Mucosa of gallbladder (tissue), 1 donor: ENCODE results near the gene NT5M. TPM values are rescaled to one million over a fixed set of nuclear protein-coding genes. Genes with fewer than 3 reads are reported as not detected.

Source experiments
- DNase-seq: peaks from one replicate; pipeline ENCODE4 v3.0.0-alpha.2; 2020; ENCODE audit warnings: low spot score
- total RNA-seq: library from RNA; stranded (reverse); gene quantifications from one replicate; pipeline ENCODE4 v1.2.1, GENCODE V29; 2021
- donor health status: DM: no; HTN: no; CAD: no.

Gene NT5M
- total RNA-seq, 1 donor from 2014 or later: 3.2 TPM

DNA sequence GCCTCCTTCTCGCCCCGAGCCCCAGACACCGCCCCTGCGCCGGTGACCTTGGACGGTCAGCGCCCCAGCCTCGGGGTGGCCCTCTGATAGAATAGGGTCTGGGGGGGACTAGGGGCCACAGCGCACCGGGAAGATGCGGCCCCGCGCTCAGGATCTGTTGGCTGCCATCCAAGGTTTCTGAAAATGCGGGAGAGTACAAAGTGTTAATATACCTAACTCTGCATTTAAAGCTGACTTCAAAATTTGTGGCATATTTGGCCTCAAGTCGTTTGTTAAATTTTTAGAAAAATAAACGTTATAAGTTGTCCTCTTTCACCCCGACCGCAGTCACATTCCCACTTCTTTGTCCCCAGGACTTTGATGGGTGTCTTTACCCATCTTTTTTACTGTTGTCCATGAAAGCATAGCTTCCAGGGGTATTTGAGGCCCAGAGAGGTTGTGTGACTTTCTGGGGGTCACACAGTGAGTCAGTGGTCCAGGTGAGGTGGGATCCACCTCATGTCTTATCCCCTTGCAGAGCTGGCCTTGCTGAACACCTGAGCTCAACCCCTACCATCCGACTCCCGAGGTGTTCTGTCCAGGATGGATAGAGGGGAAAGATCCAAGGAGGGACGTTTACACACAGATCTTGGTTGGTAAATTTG is 796 bp downstream of the NT5M start:
- DNase-seq: no peak

DNA sequence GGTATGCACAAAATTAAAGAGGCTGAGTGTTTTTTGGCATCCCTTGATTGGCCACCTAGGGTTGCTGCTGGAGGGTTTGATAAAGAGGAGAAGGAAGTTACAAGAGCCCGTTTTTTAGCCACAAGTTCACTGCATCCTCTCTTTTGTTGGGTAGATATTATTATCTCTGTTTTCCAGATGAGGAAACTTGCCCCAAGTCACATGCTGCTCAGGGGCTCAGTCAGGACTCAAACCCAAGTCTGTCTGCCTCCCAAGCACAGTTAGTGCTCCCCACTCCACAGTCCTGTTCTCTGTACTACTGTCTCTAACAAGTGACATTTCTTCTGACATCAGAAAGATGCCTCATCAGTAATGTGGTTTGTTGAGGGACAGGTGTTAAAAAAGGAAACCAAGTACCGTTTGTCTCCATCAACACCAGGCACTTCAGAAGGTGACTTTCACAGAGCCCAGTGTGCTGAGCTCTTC is 1.4 kb downstream of the NT5M start:
- no peak for DNase-seq

- DNase-seq: no peak
These were observed 2.2 kb downstream of the NT5M start for GRCh38 chr17:17305281-17305801.

GRCh38 chr17:17309356-17309755 is 6.2 kb downstream of the NT5M start:
- DNase-seq: no peak

DNA sequence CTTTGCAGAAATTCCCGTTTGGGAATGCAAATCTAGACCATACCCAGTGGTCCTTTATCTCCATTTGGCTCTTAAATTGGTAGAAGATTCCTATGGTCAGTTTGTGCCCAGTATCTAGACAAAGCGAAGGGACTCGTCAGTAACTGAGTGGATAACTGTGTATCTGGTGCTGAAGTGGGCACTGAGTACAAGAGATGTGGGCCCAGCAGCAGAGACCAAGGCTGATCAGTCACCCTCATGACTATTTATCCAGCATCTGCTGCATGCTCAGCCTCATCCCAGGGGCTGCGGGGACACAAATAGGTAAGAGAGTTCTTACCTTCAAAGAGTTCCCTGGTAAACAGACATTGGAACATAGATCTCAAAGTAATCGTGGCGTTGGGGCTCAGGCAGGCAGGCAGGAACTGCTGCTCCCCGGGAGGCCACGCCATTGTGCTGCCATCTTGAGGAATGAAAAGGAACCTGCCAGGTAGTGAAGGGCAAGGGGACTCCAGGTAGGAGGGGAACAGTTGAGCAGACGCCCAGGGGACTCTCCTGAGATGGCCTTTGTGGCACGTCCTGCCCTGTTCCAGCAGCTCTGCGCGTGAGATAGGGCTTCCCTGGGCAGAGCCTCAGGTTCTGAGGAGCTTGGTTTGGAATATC is 10.3 kb downstream of the NT5M start:
- DNase-seq: peak; percentile 52

DNA sequence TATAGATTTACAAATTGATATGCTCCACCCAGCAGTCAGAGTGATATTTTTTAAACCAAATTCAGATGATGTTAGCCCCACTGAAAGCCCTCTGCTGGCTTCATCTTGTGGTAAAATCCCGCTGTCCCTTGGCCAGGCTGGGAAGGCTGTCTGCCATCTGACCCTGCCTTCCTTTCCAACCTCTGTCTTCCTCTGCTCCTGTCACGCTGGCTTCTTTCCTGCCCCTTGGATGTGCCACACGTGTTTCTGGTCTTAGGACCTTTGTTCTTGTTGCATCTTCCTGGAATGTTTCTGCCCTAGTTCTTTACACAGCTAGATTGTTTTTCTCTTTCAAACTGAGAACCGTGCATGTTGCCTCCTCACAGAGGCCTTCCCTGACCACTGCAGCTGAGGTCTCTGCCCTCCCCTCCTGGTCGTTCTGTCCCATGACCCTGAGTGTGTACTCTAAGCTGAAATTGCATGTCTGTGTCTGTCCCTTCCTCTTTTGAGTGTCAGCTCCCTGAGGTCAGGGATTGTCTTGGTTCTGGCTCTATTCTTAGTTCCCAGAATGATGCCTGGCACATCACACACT is 11.4 kb downstream of the NT5M start:
- DNase-seq: no peak

GRCh38 chr17:17315142-17315821 is 12.1 kb downstream of the NT5M start:
- no peak for DNase-seq

- no peak for DNase-seq
These were observed 17.2 kb downstream of the NT5M start for GRCh38 chr17:17320188-17320910.

DNA sequence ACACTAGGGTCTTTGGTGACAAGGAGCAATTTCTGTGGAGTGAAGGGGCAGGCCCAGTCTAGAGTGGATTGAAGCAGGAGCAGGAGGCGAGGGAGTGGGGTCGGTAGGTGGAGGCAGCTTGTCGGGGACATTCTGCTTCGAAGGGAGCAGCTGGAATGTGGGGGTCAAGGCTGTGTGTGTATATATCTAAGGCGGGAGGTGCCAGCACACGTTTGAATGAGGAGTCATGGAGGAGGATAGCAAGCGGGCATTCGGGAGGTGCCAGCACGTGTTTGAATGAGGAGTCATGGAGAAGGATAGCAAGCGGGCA is 17.7 kb downstream of the NT5M start:
- DNase-seq: no peak

DNA sequence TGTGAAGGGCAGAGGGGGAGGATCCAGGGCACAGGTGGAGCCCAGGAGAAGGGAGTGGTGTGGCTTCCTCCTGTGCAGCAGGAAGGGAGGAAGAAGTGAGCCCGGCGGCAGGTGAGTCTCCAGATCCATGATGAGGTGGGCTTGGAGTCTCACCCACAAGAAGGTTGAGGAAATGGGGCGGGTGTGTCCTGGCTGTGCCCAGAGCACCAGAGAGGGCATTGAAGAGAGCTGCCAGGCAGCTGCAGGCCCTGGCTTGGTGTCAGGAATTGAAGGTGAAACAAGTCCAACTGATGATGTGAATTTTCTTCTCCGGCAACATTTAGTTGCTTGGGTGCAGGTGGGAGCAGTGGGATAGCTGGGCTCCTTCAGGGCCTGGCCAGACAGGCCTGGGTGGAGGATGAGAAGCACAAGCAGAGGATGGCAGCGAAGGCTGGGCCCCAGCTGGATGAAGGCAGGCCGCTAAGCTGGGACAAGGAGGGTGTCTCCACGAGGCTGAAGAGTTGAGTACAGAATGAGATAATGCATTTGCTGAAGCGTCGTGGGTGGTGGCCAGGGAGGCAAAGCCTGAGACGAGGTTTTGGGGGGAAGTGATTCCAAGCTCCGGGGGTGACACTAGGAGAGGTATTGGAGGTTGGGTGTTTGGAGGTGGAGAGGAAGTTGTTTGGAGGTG is 18.3 kb downstream of the NT5M start:
- no peak for DNase-seq

DNA sequence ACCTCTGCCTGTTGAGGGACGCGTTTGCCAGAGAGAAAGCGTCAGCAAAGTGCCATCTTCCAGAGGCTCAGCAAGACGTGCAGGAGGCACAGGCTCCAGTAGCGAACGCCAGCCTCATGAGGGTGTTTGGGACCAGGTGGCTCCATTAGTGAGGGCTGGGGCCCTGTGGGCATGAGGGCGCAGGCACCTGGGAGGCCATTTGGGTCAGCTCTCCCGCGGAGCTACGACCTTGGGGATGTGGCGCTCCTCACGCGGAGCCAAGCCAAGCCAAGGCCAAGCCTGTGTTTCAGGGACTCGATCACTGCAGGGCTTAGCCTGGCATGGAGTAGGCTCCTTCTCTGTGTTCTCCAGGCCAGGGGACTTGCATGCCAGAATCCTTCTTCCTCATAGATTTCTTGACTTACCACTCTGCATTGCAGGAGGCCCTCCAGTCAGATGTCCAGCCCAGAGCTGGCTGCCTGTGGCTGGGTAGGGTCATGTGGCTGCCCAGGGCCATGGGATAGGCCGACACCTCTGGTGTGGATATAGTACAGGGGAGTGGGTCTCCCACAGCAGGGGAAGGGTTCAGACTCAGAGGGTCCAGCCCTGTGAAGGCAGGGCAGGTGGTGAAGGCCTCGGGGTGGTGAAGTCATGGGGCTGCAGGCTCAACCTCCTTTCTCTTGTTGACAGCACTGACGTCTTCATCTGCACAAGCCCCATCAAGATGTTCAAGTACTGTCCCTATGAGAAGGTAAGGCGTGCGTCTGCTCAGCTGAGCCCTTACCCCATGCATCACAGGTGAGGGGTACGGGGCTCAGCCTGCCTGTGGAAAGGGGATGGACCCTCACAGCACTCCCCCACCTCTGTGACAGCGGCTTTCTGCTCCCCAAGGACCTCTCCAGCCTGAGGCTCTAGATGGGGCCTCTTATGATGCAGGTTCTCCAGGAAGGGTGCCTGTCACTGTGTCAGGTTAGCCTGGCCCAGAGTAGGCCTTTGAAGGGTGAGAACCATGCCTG is 19.6 kb downstream of the NT5M start:
- DNase-seq: no peak

- DNase-seq: no peak
These were observed 21.4 kb downstream of the NT5M start for GRCh38 chr17:17324616-17325015.

DNA sequence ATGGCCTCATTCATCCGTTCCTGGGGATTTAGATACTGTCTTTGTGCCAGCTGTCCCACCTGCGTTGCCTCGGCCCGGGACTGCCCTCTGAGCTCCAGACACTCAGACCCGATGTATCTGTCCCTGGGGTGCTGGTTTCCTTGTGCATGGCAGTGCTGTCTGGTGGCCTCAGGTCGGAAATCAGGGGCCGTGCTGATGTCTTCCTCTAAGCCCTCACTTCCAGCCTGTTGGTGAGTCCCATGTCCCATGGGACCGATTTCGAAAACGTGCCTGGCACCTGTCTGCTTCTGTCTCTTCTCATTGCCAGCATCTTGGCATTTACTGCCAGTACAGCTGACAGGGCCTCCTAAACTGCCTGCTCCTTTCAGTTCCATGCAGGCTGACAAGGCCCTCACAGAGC is 22.1 kb downstream of the NT5M start:
- no peak for DNase-seq

GRCh38 chr17:17325816-17326215 is 22.6 kb downstream of the NT5M start:
- DNase-seq: no peak

- DNase-seq: no peak
These were observed 23.2 kb downstream of the NT5M start for GRCh38 chr17:17326275-17326875.

DNA sequence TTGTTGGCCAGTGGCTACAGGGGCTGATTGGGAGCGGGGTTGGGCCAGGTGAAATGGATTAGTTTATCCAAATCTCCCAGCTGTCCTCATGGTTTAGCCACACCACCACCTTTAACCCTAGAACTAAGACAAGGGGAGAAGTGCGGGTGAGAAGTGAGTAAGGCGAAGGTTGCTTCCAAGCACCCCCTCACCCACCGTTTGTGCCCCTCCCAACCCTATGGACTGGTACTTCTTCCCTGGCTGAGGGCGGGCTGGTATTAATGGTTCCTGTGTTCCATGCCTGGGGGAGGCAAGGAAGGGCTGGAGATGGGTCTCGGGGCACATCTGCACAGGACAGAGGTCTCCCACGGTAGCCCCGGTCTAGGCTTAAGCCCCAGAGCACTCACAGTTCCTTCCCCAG is 25.1 kb downstream of the NT5M start:
- no peak for DNase-seq

GRCh38 chr17:17341452-17341851 is 38.3 kb downstream of the NT5M start:
- no peak for DNase-seq

- DNase-seq: no peak
These were observed 39.2 kb downstream of the NT5M start for GRCh38 chr17:17342242-17342945.

DNA sequence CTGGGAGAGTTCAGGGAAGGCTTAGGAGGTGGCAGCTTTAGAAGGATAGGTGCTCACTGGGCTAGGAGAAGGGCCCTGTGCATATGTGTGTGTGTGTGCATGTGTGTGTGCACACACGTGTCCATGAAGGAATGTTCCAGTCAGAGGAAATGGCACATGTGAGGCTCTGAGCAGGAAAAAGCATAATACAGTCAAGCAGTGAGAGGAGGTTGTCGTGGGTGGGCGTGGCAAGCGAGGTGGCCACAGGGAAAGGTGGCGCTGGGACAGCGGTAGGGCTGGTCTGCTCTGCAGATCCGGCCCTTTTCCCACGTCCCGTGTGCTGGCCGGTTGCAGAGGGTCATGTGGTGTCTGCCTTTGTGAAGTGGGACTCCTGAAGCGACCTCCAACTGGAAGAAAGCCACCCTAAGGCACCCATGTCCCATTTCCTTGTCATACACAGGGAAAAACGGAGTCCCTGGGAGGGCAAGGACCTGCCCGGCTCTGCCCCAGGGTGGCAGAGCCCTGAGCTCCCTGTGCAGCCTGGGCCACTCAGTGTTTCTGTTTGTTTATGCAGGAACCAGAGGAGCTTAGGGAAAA is 40.1 kb downstream of the NT5M start:
- no peak for DNase-seq
